Activated gamma-delta T cell (primary cell): Measurements from ENCODE around the gene MYOZ2.

Experiments
- DNase-seq: peaks from one replicate; lab custom pipeline; 2025; lab: John Stamatoyannopoulos, UW

MYOZ2 gene

DNA sequence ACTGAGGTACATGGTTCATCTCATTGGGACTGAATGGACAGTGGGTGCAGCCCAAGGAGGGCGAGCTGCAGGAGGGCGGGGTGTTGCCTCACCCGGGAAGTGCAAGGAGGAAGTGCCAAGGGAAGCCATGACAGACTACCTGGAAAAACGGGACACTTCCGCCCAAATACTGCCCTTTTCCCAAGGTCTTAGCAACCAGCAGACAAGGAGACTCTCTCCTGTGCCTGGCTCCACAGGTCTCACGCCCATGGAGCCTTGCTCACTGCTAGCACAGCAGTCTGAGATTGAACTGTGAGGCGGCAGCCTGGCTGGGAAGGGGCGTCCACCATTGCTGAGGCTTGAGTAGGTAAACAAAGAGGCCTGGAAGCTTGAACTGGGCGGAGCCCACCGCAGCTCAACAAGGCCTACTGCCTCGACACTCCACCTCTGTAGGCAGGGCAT is 62.2 kb downstream of the MYOZ2 start:
- DNase-seq = no peak

DNA sequence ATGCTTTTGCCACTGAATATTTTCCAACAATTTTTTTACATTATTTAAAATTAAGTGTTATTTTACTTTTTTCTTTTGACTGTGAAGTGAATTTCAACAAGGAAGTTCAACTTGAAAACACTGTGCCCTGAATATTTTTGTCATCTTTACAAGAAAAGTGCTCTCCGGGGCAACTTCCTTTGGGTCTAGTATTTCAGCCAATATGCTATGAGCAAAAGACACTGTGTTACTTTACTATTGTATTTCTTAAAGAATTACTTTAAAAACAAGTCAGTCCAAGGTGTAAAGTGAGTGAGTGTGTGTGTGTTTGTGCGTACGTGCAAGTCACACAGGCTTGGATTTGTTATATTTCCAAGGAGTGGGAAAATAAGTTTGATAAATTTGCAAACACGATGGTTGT is 69.3 kb downstream of the MYOZ2 start:
- no peak for DNase-seq

DNA sequence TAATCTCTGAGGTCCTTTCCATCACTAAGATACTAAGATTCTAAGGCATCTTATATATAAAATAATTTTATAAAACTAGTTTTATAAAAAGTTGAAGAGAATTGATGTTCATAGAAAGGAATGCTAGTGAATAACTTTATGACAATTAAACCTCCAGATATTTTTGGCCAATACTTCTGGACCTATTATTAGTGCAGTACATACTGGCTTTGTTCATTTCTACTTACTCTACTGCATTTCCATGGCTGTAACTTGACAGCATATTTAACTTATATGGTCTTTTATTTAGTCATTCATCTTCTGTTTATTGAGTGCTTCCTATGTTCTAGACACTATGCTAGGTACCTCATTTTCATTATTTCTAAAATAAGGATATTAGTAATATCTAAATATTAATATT is 70.1 kb downstream of the MYOZ2 start:
- no peak for DNase-seq

- DNase-seq = no peak
Measured at GRCh38 chr4:119206178-119206577, 70.5 kb downstream of the MYOZ2 start.

DNA sequence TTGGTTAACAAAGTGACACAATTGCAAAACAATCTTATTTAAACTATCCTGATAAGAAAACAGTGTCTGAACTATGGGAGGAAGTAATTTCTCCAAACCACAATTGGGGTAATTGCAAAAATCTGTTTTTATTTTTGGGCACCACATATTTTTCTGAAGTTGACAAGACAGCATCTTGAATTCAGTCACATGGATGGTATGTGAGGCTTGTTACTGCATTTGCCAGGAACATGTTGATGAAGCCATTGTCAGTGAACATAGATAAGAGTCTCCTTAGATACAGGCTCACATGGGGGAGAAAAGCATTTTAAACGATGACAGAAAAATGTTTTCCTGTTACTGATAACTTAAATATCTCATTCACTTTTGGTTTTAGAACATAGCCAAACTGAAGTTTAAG is 71.4 kb downstream of the MYOZ2 start:
- DNase-seq = no peak

GRCh38 chr4:119209077-119209476 is 73.4 kb downstream of the MYOZ2 start:
- no peak for DNase-seq

DNA sequence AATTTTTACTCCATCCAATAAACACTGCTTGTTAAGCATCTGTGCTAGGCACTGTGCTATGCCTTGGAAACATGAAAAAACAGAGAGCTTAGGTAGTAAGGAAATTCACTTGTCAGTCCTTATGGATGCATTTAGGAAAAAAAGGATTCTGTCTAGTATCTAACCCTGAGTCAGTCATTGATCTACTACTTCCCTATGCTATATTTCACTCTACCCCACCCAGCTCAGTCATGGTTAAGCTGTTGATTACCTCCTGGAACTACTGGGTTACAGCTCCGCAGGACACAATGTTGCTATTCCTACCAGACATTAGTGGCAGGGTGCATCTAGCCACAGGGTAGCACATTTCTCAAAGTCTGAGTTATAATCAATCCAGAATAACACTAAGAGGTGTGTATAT is 74.0 kb downstream of the MYOZ2 start:
- no peak for DNase-seq

- no peak for DNase-seq
Measured at GRCh38 chr4:119210775-119211174, 75.1 kb downstream of the MYOZ2 start.

GRCh38 chr4:119211867-119212233 is 76.2 kb downstream of the MYOZ2 start:
- DNase-seq = no peak

DNA sequence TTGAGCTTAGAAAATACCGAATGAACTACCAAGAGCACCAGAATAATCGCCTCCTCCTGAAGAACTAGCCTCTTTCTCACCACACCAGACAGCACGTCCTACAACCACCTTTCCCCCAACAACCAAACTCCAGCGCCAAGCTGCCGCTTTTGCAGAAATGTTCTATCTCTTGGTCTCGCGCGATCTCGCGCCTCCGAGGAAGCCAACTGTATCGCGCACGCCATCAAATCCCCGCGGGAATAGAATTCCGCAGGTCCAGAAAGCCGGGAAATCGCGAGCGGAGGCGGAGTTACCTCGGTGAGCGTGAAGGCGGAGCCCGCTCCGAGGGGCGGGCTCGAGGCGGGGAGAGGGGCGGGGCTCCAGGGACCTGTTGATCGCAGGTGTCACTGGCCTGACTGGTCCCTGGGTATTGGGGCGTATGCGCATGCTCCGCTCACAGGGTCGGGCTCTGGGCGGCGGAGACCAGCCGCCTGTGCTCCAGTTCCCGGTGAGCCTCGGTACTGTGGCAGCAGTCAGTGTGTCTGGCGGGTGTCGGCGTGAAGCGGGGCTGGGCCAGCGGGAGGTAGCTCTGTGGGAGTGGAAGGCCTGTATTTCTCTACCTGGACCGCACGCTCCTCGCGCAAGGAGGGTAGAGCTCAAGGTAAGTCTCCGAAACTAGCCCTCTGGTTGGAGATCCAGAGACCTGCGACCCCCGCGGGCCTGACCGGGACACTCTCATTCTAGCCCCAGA is 76.8 kb downstream of the MYOZ2 start, which contains the start of gene USP53:
TSS of gene USP53 (plus strand) at position 480 of the 730 bp plus-strand sequence. CDS start 27,047 bp downstream, outside the sequence.
- DNase-seq = peak; percentile 88

DNA sequence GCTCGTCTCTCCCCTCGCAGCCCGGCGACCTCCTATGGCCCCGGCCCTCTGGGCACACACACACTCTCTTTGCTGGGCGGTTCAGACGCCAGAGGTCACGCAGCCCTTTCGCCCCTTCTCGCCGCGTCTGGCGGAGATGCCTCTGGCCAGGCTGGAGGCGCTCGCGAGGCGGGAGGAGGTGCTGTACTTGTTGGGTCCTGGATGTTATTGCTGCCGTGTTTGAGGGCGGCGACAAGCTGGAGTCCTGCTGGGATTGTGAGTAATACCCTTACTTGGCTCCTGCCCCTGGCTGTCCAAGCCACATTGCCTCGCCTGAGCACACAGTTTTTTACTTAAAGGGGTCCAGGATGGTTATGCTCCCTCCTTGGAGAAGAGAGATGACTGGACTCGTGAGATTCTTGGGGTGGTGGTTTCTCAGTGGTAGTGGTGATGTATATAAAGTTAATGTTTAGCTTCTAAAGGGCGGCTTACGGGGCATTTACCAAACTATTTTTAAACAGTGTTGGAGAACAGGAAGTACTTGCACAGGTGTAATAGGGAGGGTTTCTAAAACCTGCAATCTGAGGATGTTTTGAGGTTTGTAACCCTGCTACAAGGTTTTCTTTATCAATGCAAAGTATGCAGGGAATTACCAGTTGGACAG is 77.5 kb downstream of the MYOZ2 start:
- peak; percentile 30 for DNase-seq

DNA sequence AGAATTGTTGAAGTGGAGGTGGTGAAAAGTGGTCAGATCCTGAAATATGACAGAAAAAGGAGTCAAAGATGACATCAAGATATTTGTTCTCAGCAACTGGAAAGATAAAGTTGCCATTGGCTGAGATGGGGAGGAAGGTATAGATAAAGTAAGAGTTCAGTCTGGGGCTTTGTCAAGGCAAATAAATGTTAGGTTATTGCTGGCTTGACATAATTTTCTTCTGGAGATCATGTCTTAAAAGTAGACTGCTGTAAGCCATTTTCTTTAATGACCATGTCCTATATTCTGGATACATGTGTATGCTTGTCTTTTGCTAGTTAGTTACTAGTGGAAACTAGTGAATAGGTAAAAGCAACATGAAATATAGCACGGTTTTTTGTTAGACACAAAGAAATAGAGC is 82.5 kb downstream of the MYOZ2 start:
- no peak for DNase-seq

DNA sequence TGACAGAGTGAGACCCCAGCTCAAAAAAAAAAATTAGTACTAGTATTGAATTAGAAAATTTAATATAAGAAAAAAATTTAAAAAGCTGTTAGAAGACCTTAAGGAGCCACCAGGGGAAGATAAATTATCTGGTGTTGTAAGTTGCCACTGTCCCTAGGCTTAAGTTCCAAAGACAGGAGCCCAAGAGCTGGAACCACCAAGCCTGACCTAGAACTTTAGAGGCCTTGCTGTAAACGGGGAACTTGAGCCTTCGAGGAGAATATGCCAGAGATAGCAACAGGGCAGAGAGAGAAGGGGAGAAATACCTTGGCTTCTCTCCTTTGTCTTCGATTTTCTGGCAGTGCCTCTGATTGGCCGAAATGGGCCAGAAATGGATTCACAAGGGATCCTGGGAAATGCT is 85.8 kb downstream of the MYOZ2 start:
- no peak for DNase-seq

DNA sequence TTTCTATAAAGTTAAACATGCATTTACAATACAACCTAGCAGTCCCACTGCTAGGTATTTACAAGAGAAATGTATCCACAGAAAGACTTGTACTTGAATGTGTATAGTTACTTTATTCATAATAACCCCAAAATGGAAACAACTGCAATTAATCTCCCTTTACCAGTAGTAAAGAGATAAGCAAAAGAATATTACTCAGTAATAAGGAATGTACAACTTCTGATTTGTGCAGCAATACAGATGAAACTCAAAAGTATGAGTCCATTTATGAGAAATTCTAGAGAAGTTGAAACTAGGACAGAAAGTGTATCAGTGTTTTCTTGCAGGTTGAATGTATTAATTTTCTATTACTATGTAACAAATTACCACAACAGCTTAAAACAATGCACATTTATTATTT is 92.1 kb downstream of the MYOZ2 start:
- no peak for DNase-seq

DNA sequence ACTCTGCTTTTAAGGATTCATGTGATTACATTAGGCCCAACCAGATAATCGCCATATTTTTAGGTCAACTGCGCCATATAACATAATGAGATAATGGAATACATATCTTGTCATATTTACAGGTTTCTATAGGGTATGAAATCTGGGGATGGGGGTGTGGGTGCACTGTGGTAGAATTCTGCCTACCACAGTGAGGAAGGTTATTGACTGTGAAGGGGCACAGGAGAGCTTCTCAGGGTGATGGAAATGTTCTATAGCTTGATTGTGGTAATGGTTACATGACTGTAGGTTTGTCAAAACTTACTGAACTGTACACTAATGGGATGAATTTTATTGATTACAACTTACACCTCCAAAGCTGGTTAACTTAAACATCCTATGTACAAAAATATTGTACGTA is 92.8 kb downstream of the MYOZ2 start:
- DNase-seq = no peak

DNA sequence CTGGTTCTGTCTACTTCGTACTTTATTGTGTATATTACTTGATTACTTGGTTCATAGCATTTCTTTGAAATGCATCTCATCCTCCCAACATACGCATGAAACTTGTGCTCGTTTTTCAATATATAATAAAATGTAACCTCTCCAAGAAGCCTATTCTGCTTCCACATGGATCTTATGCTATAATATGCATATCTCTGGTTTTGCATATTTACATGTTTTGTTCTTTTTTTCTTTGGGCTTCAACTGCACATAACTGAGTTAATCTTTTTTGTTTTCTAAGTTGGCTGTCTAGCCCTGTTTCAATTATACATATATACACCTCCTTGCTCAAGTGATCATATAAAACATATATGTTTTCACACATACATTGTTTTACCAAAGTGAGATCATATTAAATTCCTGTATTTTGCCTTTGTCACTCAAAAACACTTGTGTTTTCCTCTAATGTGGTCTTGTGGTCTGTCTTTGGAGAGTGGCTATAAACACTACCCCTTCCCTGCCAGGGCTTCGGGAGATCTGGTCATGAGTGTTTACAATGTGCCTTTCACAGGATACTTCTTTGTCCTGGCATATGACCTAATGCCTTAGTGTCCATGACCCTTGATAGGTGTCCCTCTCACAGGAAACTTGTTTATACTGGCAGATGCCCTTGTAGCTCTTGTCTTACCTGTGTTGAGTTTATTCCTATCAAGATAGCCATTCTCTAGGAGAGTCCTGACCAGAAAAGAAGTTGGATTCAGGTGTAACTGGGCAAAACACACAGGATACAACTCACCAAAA is 94.5 kb downstream of the MYOZ2 start:
- DNase-seq = no peak

- no peak for DNase-seq
Measured at GRCh38 chr4:119231491-119231890, 95.9 kb downstream of the MYOZ2 start.

DNA sequence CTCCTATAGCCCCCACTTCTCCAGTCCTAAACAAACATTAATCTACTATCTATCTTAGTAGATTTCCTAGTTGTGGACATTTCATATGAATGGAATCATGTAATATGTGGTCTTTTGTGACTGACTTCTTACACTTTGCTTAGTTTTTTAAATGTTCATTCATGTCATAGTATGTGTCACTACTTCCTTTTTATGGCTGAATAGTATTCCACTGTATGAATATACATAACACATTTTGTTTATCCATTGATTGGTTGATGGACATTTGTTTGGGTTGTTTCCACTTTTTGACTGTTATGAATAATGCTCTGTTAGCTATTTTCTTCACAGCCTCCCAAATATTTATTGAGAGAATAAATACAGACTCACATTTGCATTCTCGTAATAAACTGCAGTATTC is 96.7 kb downstream of the MYOZ2 start:
- no peak for DNase-seq

- DNase-seq = no peak
Measured at GRCh38 chr4:119233191-119233590, 97.6 kb downstream of the MYOZ2 start.

- DNase-seq = no peak
Measured at GRCh38 chr4:119233750-119234149, 98.1 kb downstream of the MYOZ2 start.

- DNase-seq = no peak
Measured at GRCh38 chr4:119237201-119237600, 101.6 kb downstream of the MYOZ2 start.
